ENCODE results near the gene PAM.

Gene PAM

DNA sequence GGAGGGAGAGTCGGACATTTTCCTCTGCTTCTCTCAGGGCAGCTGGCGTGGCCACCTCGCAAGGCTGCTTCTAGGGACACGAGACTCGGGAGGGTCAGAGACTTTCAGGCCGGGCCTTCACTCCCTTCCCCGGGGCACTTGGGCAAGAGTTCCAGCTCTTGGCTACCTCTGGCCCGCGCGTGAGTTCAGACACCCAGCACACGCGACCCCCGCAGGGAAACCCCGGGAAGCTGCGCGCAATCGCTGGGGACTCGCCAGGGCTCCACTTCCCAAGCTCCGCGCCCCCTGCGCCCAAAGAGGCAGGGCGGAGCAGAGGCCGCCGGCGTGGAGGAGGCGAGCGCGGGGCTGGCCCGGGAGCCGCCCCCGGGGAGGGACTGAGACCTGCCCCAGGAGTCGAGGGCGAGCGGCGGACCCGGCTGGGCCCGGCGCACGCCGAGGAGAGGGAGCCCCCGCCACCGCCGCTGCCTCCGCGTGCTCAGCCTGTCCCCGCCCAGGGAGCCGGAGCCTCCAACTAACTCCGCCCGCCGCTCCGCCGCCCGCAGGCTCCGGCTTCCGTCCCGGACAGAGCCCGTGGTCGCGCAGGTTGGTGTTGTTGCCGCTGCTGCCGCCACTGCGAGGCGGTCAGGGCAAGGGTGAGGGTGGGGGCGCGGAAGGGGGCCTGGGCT lies at the start of gene PAM:
Gene PAM (plus strand): TSS at position 539 of the 665 bp plus-strand sequence. CDS start 110,891 bp downstream, outside the sequence.
- in situ Hi-C loops (cut with MboI; ENCODE audit: low sequenced_read_pairs), result no loop called here

DNA sequence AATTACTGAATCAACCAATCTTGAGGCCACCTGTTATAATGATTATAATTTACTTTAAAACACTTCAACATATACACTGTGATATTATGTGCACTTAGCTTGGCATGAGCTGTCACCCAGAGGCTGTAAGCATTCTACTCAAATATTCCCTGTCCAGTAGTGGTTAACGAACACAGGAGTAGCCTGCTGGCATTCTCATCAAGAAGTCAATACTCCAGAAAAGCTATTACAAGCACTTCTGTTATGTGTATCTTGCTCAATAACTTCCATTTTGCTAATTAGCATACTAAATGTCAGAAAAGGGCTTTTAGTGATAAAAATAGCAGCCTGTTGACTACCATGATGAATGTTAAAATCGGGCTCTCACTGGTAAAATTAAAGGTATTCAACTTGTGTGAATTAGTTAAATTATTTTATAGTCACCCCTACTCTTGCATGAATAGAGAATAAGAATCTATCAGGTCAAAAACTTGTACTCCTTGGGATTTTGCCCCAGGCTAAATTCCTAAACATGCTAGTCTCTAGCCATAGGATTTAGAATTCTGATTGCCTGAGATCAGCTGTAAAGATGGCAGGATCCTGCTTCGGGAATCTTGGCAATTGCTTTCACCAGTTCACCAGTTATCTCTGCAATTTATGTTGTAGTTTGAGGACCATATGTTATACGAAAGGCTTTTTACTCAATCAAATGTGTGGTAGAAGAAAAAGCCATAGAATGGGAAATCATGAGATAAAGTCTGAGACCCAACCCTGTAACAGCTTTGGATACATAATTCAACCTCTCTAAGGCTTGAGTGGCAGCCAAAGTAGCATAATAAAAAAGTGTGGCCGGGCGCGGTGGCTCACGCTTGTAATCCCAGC lies 43.4 kb upstream of the PAM start:
- in situ Hi-C loops (cut with MboI; ENCODE audit: low sequenced_read_pairs), result no loop called here

DNA sequence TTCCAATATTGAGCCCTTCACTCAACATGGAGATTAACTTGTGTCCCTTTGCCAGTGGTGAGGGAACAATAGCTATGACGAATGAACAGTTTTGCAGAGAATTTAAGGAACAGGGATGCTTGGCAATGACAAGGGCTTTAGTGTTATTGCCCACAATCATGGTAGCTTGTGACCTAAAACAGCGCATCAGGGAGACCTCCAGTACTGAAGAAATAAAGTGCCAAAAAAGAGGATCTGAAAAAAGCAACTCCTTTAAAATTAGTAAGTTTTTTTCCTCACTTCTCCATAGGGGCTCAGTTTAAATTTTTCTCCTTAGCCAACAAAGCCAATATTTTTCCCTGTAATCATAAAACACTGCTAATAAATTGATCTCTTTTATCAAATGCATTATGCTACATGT lies 41.8 kb upstream of the PAM start:
- in situ Hi-C loops (cut with MboI; ENCODE audit: low sequenced_read_pairs), result no loop called here

DNA sequence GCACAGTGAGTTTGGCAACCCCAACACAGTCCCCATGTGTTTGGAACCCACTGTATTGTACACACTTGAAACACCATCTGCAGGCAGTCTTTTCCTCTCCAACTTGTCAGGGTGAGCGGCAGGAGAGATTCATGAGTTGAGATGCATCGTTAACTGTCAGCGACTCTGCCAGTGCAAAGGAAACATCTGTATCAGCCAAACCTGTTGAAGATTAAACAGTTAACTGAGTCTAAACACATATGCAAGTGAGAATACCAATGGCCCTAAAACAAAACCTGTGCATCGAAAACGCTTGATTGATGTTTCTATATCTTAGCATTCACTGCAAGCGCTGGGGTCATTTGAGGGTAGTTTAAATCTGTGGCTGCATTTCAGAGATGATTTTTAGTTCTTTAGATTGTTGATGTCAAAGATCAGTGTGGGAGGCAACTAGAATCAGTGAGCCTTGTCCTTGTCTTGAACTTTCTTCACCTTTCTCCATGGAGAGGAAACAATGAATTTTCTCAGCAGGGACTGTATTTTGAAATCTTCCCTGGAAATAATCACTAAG lies 41.3 kb upstream of the PAM start:
- in situ Hi-C loops (cut with MboI; ENCODE audit: low sequenced_read_pairs), result no loop called here

DNA sequence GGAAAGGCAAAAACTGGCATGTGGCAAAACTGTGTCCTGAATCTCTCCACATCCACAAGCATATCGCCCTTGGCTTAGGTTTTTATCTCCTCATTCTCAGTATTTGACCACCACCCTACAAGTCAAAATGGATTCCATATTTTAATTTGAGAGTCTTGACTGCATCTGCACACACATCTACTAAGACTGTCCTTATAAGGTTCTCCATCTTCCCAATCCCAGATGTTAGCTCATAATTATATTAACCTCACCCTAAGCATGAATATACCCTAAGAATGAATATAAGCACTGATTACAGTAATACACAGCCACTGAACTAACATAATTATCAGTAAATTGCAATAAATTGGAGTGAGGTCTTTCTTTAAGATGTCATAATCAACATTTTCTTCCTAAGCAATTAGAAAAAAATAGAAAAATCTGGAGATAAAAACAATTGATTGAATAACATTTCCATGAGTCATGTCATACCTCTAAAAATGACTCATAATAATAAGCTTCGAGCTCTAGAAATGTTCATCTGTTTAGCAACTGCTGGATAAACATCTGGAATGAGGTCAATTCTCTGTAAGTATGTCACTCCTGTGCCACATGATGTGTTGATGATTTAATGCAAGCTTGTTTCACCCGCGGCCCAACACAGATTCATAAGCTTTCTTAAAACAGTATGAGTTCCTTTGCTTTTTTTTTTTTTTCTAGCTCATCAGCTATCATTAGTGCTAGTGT lies 39.9 kb upstream of the PAM start:
- in situ Hi-C loops (cut with MboI; ENCODE audit: low sequenced_read_pairs), result no loop called here

DNA sequence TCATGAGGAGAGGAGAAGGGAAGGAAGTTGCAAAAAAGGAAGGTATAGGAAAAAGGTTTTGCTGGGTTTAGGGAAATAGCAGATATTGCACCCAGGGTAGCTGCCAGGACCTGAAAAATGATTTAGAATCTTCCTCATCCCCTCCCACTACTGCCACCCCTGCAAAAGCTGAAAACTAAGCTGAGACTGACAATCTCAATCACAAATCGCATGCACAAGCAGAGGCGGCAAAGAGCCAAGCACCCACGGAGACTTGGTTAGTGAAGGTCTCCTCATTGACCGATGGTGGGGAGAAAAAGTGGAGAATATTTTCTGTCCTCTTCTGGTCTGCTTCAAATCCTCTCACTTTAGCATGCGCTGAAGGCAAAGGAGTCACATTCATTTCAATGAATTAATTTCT lies 39.1 kb upstream of the PAM start:
- in situ Hi-C loops (cut with MboI; ENCODE audit: low sequenced_read_pairs), result no loop called here

DNA sequence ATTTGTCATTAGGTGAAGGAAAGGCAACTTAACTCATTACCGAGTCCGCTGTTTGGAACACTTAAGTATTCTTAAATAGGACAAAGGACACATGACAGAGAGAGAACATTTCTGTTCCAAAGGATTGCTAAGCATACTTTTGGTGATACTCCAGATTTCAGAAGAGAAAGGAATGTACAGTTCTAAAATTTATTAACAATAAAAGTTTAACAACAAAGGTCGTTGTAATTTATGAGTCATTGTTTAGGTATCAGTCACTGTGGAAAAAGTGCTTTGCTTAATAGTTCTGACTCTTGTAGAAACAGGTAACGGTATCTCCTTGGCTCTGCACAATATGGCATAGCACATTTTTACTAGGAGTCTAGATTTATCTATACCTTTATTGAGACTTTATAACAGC lies 36.3 kb upstream of the PAM start:
- in situ Hi-C loops (cut with MboI; ENCODE audit: low sequenced_read_pairs), result no loop called here

DNA sequence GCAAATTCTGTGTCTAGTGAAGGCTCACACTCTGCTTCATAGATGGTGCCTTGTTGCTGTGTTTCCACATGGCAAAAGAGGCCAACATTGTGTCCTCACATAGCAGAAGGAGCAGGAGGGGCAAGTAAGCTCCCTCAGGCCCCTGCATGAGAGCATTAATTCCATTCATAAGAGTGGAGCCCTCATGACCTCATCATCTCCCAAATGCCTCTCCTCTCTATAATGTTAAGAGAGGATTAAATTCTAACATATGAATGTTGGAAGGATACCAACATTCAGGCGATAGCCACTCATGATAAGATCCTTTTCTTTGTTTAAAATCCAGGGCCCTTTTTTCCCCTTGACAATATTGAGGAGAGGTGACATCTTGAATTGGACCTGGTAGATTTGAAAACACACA lies 35.2 kb upstream of the PAM start:
- in situ Hi-C loops (cut with MboI; ENCODE audit: low sequenced_read_pairs), result no loop called here

DNA sequence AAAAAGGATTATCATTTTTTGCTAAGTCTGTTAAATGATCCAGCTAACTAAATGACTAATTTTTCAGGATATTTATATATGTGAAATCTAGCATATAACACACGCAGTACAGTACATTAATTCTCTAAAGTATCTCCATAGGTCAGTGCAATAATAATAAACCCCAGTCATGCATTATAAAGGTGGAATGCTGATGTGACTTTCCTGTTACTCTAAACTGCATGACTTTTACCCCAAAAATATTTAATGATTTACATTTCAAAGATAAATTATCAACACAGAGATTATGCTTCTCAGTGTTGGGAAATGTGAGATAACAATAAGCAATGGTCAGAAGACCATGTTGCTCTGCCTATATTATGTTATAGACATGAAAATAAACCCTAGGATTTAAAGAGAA lies 34.1 kb upstream of the PAM start:
- in situ Hi-C loops (cut with MboI; ENCODE audit: low sequenced_read_pairs), result no loop called here

DNA sequence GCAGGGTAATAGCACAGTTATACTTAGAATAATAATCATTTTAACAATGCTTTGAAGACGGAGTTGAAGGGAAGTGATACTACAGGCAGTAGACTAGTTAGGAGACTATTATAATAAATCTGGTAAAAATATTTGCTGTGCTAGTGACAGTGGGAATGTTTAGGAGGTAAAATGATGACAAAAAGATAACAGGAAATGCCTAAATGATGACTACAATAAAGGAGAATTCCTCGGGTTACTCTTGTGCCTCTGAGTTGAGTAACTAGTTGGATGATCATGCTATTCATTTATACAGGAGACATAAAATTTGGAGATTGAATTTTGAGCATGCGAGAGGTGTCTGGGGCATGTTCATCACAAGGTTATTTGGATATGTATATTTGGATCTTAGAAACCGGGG lies 32.2 kb upstream of the PAM start:
- in situ Hi-C loops (cut with MboI; ENCODE audit: low sequenced_read_pairs), result no loop called here

DNA sequence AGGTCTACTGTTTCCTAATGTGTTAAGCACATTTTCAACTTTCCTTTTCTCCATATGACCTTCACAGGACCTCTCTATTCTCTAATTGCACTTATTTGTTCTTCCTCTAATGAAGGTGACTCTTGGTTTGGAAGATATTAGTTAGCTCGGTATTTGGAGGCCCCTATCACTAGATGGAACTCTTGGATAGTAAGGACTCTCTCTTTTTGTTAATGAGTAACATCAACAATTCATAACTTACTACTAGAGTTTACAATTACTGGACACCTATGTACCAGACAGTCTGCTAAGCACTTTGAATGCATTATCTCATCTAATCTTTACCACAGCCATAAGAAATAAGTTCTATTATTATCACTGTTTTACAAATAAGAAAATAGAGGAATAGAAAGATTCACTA lies 23.4 kb upstream of the PAM start:
- in situ Hi-C loops (cut with MboI; ENCODE audit: low sequenced_read_pairs), result no loop called here

DNA sequence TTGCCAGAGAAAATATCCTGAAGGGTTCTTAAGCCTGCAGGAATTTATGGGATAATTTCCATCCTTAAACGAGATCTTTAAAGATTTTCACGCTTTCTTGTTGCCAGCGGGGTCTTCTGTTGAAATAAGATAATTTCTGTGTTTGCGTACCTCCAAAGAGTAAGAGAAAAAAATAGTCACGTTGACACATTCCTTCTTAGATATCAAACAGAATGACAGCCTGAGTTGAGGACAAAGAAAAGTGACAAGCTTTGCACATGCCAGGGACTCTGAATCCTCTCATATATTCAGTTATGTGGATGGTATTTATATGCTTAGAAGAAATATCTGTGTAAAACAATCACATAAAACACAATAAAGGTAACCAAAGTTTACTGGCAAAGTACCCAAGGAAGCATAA lies 21.6 kb upstream of the PAM start:
- in situ Hi-C loops (cut with MboI; ENCODE audit: low sequenced_read_pairs), result no loop called here

DNA sequence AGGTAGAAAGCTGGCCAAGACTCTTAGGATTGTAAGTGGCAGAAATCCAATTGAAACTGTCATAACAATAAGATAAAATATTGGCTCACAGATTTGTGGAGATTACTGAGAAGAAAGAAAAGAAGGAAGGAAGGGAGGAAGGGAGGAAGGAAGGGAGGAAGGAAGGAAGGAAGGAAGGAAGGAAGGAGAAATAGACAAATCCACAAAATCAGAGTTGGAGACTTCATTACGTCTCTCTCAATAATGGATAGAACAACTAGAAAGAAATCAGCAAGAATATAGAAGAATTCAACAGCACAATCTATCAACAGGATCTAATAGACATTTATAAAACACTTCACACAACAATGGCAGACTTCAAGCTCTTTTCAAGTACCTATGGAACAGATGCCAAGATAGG lies 17.9 kb upstream of the PAM start:
- in situ Hi-C loops (cut with MboI; ENCODE audit: low sequenced_read_pairs), result no loop called here

DNA sequence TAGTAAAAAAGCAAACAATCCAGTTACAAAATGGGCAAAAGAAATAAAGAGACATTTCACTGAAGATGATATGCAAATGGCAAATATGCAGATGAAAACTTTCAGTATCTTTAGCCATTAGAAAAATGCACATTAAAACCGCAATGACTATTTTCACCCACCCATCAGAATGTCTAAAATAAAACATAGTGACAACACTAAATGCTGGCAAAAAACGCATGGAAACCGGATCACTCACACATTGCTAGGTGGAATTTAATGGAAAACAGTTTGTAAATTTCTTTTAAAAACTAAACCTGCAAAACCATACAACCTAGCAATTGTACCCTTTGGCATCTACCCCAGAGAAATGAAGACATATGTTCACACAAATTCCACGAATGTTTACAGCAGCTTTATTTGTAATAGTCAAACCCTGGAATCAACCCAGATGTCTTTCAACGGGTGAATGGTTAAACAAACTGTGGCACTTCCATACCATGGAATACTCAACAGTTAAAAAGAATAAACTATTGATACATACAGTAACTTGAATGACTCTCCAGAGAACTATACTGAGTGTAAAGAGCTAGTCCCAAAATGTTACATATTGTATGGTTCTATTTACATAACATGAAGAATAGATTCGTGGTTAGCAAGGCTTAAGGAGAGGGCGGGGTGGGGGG lies 17.2 kb upstream of the PAM start:
- in situ Hi-C loops (cut with MboI; ENCODE audit: low sequenced_read_pairs), result no loop called here

DNA sequence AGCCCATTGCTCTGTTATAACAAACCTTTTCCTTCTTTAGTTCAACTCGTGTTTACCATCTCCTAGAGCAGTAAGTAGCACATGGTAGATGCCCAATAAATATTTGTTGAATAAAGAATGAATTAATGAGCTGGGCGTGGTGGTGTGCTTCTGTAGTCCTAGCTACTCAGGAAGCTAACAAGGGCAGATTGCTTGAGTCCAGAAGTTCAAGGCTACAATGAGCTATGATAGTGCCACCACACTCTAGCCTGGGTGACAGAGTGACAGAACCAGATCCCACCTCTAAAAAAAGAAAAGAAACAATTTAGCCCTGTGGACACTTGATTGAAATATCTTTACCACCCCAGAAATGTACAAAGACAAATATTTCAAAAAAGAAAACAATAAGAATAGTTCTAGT lies 14.6 kb upstream of the PAM start:
- in situ Hi-C loops (cut with MboI; ENCODE audit: low sequenced_read_pairs), result no loop called here

DNA sequence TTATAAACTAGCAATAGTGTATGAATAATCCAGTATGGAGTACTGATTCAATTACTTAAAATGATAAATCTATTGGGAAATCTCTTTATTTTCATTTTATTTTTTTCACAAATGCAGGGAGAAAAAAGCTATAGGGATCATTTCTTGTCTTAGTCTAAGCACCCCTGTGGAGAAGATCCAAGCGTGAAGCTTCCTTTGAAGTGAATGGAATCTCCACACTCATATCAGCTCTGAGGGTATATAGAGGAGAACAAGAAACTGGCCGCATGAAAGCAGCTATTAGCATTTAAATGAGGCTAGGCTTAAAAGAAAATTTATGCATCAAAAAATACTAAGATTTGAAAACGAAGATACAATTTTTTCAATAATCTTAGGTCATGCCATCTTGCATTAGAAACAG lies 12.9 kb upstream of the PAM start:
- in situ Hi-C loops (cut with MboI; ENCODE audit: low sequenced_read_pairs), result no loop called here

DNA sequence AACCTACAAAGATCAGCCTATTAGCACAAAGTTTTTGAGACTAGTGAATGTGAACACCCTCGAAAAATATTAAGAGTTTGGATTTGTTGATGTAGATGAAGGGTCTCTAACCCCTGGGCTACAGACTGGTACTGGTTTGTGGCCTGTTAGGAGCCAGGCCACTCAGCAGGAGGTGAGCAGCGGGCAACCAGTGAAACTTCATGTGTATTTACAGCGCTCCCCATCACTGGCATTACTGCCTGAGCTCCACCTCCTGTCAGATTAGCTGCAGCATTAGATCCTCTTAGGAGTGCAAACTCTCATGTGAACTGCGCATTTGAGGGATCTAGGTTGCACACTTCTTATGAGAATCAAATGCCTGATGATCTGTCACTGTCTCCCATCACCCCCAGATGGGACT lies 11.2 kb upstream of the PAM start:
- in situ Hi-C loops (cut with MboI; ENCODE audit: low sequenced_read_pairs), result no loop called here

DNA sequence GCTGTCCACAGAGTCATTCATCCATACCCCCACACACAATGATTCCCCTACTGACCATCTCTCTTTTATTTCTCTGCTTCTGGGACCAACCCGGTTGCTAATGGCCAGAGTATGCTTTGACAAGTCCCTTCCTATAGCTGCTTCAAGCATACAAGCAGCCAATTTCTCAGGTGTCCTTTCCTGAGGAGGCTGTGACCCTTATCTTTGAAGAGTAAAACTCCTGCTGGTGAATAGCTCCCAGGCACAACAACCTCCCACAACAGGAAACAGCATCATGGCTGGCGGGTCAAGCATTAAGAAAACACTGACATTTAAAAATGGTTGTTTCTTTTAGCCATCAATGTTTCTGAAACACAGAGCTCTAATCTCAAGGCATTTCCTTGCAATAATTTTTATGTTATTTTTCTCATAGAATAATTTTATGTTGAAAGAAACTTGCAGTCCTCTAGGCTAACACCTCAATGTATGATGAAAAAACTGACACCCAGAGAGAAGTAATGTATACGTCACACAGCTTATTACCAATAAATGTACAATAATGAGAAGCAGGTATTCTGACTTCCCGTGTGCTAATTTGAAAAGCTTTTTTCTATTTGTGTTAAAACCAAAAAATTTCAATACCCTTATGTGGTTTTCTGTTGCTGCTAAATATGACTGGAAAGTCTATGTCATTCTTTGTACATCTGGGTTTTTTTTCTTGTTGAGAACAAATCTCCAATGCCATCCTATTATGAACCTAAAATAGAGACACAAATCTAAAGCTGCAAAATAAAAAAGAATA lies 7.5 kb upstream of the PAM start:
- in situ Hi-C loops (cut with MboI; ENCODE audit: low sequenced_read_pairs), result no loop called here

DNA sequence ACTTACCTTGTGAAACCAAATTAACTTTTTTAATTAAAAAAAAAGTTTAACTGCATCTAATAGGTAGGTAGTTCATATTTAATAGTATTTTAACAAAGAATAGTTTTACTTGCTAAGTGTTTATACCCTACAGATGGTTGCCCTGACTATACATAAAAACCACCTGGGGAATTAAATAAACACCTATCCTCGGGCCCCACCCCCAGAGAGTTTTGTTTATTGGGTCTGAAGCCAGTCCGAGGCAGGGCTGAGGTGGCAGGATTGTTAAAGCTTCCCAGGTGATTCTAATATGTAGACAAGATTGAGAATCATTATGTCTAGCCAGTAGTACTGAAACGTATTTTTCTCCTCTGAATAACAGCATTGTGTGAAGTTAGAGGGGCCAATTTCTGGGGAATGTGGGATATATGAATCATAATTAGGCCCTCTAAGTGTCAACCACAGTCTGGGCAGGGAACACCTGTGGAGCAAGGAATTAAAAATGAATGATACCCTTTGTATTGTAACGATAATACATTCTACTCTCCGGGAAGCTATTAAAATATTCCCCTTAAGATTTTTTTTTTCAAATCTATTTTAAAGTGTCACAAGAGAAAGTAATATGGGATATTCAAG lies 5.6 kb upstream of the PAM start:
- in situ Hi-C loops (cut with MboI; ENCODE audit: low sequenced_read_pairs), result no loop called here
